GM23338 (cell line): ENCODE data around the gene MS4A6A. TPM values are rescaled to one million over a fixed set of nuclear protein-coding genes. Genes with fewer than 3 reads are reported as not detected.

ENCODE experiments used
- ATAC-seq: fragments of 200-7000 bp; cut with Tn5 transposase; 3 replicates; pipeline ENCODE4 v1.9.1; 2020
- DNase-seq: peaks from one replicate; pipeline ENCODE4 v3.0.0-alpha.2; 2015; ENCODE audit warnings: low spot score
- H2AFZ ChIP-seq: fragments of 200-600 bp; sonication (generic); 2 replicates; pipeline ENCODE4 v1.8.0; 2016; ENCODE audit warnings: antibody characterized with exemption, mild to moderate bottlenecking, moderate library complexity
- H3F3A ChIP-seq: fragments of 200-600 bp; sonication (generic); replicated peaks from 2 replicates; pipeline ENCODE4 v1.8.0; 2017; ENCODE audit warnings: antibody characterized with exemption, mixed run types, low read depth
- H3K27ac ChIP-seq: fragments of 200-600 bp; sonication (generic); 2 replicates; pipeline ENCODE4 v1.6.1; 2016; ENCODE audit warnings: low read depth
- H3K27me3 ChIP-seq: fragments of 200-600 bp; sonication (generic); 2 replicates; pipeline ENCODE4 v1.8.0; 2016; ENCODE audit warnings: mild to moderate bottlenecking, mixed run types, moderate library complexity; ENCODE audit not compliant: insufficient read depth
- H3K36me3 ChIP-seq: fragments of 200-600 bp; sonication (generic); 2 replicates; pipeline ENCODE4 v1.8.0; 2016; ENCODE audit warnings: mild to moderate bottlenecking; ENCODE audit not compliant: insufficient read depth
- H3K4me1 ChIP-seq: fragments of 200-600 bp; sonication (generic); 2 replicates; pipeline ENCODE4 v1.8.0; 2016; ENCODE audit warnings: mild to moderate bottlenecking, moderate library complexity; ENCODE audit not compliant: insufficient read depth
- H3K4me2 ChIP-seq: fragments of 200-600 bp; sonication (generic); 2 replicates; pipeline ENCODE4 v1.7.1; 2017; ENCODE audit warnings: mixed run types
- H3K4me3 ChIP-seq: fragments of 200-600 bp; sonication (generic); 2 replicates; pipeline ENCODE4 v1.6.1; 2016; ENCODE audit warnings: mixed run types
- H3K79me2 ChIP-seq: fragments of 200-600 bp; sonication (generic); replicated peaks from 2 replicates; pipeline ENCODE4 v1.8.0; 2017; ENCODE audit warnings: mild to moderate bottlenecking; ENCODE audit not compliant: insufficient read depth
- H3K9me2 ChIP-seq: fragments of 200-600 bp; sonication (generic); 2 replicates; pipeline ENCODE4 v1.8.0; 2017; ENCODE audit not compliant: insufficient read depth
- H4K20me1 ChIP-seq: fragments of 200-600 bp; sonication (generic); replicated peaks from 2 replicates; pipeline ENCODE4 v1.8.0; 2017; ENCODE audit warnings: mild to moderate bottlenecking; ENCODE audit not compliant: insufficient read depth
- H3K27ac Mint-ChIP-seq: 2 replicates; pipeline ENCODE4 v1.8.0; 2020; ENCODE audit warnings: inconsistent platforms, mild to moderate bottlenecking, moderate library complexity, mixed read lengths
- H3K27me3 Mint-ChIP-seq: 3 replicates; pipeline ENCODE4 v1.8.0; 2022; ENCODE audit warnings: low read depth, mild to moderate bottlenecking, moderate library complexity, mixed read lengths, inconsistent platforms; ENCODE audit not compliant: insufficient read depth, poor library complexity
- H3K36me3 Mint-ChIP-seq: 3 replicates; pipeline ENCODE4 v1.8.0; 2021; ENCODE audit warnings: low read depth, mild to moderate bottlenecking, inconsistent platforms, moderate library complexity, mixed read lengths
- H3K4me1 Mint-ChIP-seq: 3 replicates; pipeline ENCODE4 v1.8.0; 2020; ENCODE audit warnings: mild to moderate bottlenecking, inconsistent platforms, mixed read lengths
- H3K4me3 Mint-ChIP-seq: 3 replicates; pipeline ENCODE4 v1.8.0; 2021; ENCODE audit warnings: moderate library complexity, mild to moderate bottlenecking, inconsistent platforms, mixed read lengths
- H3K9me3 Mint-ChIP-seq: 3 replicates; pipeline ENCODE4 v1.8.0; 2020; ENCODE audit warnings: moderate library complexity, mild to moderate bottlenecking, inconsistent platforms, mixed read lengths
- ETS1 ChIP-seq: IDR thresholded peaks from 2 replicates; pipeline ENCODE4 v1.6.1; 2016; ENCODE audit warnings: antibody characterized with exemption
- EZH2 ChIP-seq: fragments of 200-600 bp; sonication (generic); IDR thresholded peaks from one replicate; pipeline ENCODE4 v1.8.0; 2017; ENCODE audit warnings: antibody characterized with exemption, mild to moderate bottlenecking, low read depth; ENCODE audit not compliant: unreplicated experiment
- POLR2AphosphoS5 ChIP-seq: IDR thresholded peaks from 2 replicates; pipeline ENCODE4 v1.6.1; 2016; ENCODE audit warnings: antibody characterized with exemption, low read depth
- STAT1 ChIP-seq: IDR thresholded peaks from one replicate; pipeline ENCODE4 v1.6.1; 2016; ENCODE audit warnings: antibody characterized with exemption; ENCODE audit not compliant: unreplicated experiment
- polyA plus RNA-seq: library from polyadenylated mRNA; unstranded; fragments of >200 nt; fragmentation: Nextera tagmentation; extraction: Ambion mirVana; gene quantifications from 2 replicates; pipeline ENCODE4 v1.2.1, GENCODE V29; 2016
- total RNA-seq: library from RNA; depleted of rRNA; stranded (reverse); fragments of >200 nt; shearing (Covaris generic); gene quantifications from 2 replicates; pipeline ENCODE4 v1.2.3, GENCODE V29; 2014
- TF ChIP-seq, protein P1 (sequence below): fragments of 250-450 bp; sonication (Bioruptor Pico); IDR thresholded peaks from 2 replicates; pipeline ENCODE4 v1.5.0; 2020; ENCODE audit warnings: mild to moderate bottlenecking, moderate library complexity
- TF ChIP-seq, protein P2 (sequence below), 2 experiments: fragments of 200-600 bp in 1 of 2; sonication (generic) in 1 of 2; conservative IDR thresholded peaks; 2 replicates each; pipeline versions ENCODE4 v1.5.1 to v1.6.1; 2016 to 2017; ENCODE audit warnings: antibody characterized with exemption in 2 of 2, low read depth in 2 of 2, mild to moderate bottlenecking in 2 of 2, moderate library complexity in 1 of 2

Gene MS4A6A
- total and polyA plus RNA-seq, 2 experiments from 2014 or later = not detected

GRCh38 chr11:60133917-60134316, 49.0 kb downstream of the MS4A6A start (continued):
- TF ChIP-seq, protein P1, sequence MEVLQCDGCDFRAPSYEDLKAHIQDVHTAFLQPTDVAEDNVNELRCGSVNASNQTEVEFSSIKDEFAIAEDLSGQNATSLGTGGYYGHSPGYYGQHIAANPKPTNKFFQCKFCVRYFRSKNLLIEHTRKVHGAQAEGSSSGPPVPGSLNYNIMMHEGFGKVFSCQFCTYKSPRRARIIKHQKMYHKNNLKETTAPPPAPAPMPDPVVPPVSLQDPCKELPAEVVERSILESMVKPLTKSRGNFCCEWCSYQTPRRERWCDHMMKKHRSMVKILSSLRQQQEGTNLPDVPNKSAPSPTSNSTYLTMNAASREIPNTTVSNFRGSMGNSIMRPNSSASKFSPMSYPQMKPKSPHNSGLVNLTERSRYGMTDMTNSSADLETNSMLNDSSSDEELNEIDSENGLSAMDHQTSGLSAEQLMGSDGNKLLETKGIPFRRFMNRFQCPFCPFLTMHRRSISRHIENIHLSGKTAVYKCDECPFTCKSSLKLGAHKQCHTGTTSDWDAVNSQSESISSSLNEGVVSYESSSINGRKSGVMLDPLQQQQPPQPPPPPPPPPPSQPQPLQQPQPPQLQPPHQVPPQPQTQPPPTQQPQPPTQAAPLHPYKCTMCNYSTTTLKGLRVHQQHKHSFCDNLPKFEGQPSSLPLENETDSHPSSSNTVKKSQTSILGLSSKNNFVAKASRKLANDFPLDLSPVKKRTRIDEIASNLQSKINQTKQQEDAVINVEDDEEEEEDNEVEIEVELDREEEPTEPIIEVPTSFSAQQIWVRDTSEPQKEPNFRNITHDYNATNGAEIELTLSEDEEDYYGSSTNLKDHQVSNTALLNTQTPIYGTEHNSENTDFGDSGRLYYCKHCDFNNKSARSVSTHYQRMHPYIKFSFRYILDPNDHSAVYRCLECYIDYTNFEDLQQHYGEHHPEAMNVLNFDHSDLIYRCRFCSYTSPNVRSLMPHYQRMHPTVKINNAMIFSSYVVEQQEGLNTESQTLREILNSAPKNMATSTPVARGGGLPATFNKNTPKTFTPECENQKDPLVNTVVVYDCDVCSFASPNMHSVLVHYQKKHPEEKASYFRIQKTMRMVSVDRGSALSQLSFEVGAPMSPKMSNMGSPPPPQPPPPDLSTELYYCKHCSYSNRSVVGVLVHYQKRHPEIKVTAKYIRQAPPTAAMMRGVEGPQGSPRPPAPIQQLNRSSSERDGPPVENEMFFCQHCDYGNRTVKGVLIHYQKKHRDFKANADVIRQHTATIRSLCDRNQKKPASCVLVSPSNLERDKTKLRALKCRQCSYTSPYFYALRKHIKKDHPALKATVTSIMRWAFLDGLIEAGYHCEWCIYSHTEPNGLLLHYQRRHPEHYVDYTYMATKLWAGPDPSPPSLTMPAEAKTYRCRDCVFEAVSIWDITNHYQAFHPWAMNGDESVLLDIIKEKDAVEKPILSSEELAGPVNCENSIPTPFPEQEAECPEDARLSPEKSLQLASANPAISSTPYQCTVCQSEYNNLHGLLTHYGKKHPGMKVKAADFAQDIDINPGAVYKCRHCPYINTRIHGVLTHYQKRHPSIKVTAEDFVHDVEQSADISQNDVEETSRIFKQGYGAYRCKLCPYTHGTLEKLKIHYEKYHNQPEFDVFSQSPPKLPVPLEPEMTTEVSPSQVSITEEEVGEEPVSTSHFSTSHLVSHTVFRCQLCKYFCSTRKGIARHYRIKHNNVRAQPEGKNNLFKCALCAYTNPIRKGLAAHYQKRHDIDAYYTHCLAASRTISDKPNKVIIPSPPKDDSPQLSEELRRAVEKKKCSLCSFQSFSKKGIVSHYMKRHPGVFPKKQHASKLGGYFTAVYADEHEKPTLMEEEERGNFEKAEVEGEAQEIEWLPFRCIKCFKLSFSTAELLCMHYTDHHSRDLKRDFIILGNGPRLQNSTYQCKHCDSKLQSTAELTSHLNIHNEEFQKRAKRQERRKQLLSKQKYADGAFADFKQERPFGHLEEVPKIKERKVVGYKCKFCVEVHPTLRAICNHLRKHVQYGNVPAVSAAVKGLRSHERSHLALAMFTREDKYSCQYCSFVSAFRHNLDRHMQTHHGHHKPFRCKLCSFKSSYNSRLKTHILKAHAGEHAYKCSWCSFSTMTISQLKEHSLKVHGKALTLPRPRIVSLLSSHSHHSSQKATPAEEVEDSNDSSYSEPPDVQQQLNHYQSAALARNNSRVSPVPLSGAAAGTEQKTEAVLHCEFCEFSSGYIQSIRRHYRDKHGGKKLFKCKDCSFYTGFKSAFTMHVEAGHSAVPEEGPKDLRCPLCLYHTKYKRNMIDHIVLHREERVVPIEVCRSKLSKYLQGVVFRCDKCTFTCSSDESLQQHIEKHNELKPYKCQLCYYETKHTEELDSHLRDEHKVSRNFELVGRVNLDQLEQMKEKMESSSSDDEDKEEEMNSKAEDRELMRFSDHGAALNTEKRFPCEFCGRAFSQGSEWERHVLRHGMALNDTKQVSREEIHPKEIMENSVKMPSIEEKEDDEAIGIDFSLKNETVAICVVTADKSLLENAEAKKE (CRISPR knock-in tag) = no peak
- TF ChIP-seq ETS1 (no peak), STAT1 (no peak)

- no peak for ATAC-seq
- Histone ChIP-seq H3K79me2 (no peaks in the 10 kb centered on the region), H4K20me1 (no peaks in the 10 kb centered on the region), H3K4me3 (no peak overlapping the region), H3K9me2 (0 out of 2 replicates have a peak, but pooled peaks cover 3% of the 10 kb centered on the region), H3K27me3 (no peaks in the 10 kb centered on the region), H3K4me1 (0 out of 2 replicates have a peak, but pooled peaks cover 4% of the 10 kb centered on the region), H2AFZ (no peak overlapping the region), H3K4me2 (no peak overlapping the region), H3K36me3 (no peaks in the 10 kb centered on the region), H3F3A (no peaks in the 10 kb centered on the region), H3K27ac (no peak overlapping the region)
- Mint-ChIP-seq H3K9me3 (peaks cover 25% of the 10 kb centered on the region), H3K27me3 (peaks cover 3% of the 10 kb centered on the region), H3K27ac (no peak overlapping the region), H3K36me3 (peaks cover 18% of the 10 kb centered on the region), H3K4me1 (peaks cover 2% of the 10 kb centered on the region; the same call in 1 of the 3 replicates), H3K4me3 (no peak overlapping the region)
- DNase-seq = no peak
- TF ChIP-seq, protein P2, sequence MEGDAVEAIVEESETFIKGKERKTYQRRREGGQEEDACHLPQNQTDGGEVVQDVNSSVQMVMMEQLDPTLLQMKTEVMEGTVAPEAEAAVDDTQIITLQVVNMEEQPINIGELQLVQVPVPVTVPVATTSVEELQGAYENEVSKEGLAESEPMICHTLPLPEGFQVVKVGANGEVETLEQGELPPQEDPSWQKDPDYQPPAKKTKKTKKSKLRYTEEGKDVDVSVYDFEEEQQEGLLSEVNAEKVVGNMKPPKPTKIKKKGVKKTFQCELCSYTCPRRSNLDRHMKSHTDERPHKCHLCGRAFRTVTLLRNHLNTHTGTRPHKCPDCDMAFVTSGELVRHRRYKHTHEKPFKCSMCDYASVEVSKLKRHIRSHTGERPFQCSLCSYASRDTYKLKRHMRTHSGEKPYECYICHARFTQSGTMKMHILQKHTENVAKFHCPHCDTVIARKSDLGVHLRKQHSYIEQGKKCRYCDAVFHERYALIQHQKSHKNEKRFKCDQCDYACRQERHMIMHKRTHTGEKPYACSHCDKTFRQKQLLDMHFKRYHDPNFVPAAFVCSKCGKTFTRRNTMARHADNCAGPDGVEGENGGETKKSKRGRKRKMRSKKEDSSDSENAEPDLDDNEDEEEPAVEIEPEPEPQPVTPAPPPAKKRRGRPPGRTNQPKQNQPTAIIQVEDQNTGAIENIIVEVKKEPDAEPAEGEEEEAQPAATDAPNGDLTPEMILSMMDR (conservative IDR thresholded peaks at IDR 0.05; ENCODE audit: low read depth in 2 of 2) = no peak
- TF ChIP-seq EZH2 (no peak), POLR2AphosphoS5 (no peak)
- TF ChIP-seq, protein P1 (CRISPR knock-in tag) = no peak
Observed at GRCh38 chr11:60131912-60132311, 51.0 kb downstream of the MS4A6A start.
